Testis (tissue), 3 donors: ENCODE data around the gene KCNK7. TPM values are rescaled to one million over a fixed set of nuclear protein-coding genes. Genes with fewer than 3 reads are reported as not detected.

Experiments used
- DNase-seq: peaks from one replicate; pipeline ENCODE4 v3.0.0-alpha.2; 2019
- H3K27ac ChIP-seq, 2 donors: fragments of 200-600 bp; sonication (generic); one replicate each; pipeline ENCODE4 v1.5.1; 2019
- H3K27me3 ChIP-seq: fragments of 200-600 bp; sonication (generic); one replicate; pipeline ENCODE4 v1.5.1; 2019
- H3K36me3 ChIP-seq: fragments of 200-600 bp; sonication (generic); one replicate; pipeline ENCODE4 v1.5.1; 2017; ENCODE audit warnings: low read depth; ENCODE audit errors: missing control alignments
- H3K4me1 ChIP-seq: fragments of 200-600 bp; sonication (generic); one replicate; pipeline ENCODE4 v1.5.1; 2019
- H3K4me3 ChIP-seq, 2 donors: fragments of 200-600 bp; sonication (generic); one replicate each; pipeline ENCODE4 v1.5.1; 2017 to 2019
- H3K9me3 ChIP-seq: fragments of 200-600 bp; sonication (generic); one replicate; pipeline ENCODE4 v1.5.1; 2017
- CTCF ChIP-seq, 3 experiments: fragments of 450-650 bp in 2 of 3; fragments of 200-600 bp in 1 of 3; sonication (generic) in 1 of 3; IDR thresholded peaks; one replicate each; pipeline ENCODE4 v1.5.1; 2016 to 2019; ENCODE audit warnings: antibody characterized with exemption in 3 of 3, mild to moderate bottlenecking in 2 of 3, moderate library complexity in 1 of 3
- POLR2A ChIP-seq: fragments of 450-650 bp; IDR thresholded peaks from one replicate; pipeline ENCODE4 v1.6.1; 2017; ENCODE audit warnings: antibody characterized with exemption, mild to moderate bottlenecking, moderate library complexity
- WGBS, 2 donors: methylation state at CpG; one replicate each; pipeline ENCODE4 v1.1.5; 2018; 5-methylcytosine and 5-hydroxymethylcytosine counted together
- intact Hi-C: fragments of 100-400 bp; cut with DNase I; formaldehyde crosslinking; loops from one replicate; pipeline ENCODE4 v1.15.1; 2023; ENCODE audit warnings: low total_unique reads
- microRNA-seq, 2 donors: library from miRNA; unstranded; fragments of <30 nt; microRNA quantifications; one replicate each; pipeline ENCODE4, GENCODE V29; 2016; ENCODE audit warnings: borderline number of aligned reads in 2 of 2, borderline replicate concordance in 1 of 2
- polyA plus RNA-seq: library from polyadenylated mRNA; stranded (reverse); fragments of 350-450 nt; fragmentation: Illumina TruSeq; extraction: RNeasy Lipid Tissue Mini Kit (QIAGEN cat#74804); gene quantifications from one replicate; pipeline ENCODE4 v1.2.3, GENCODE V29; 2014; ENCODE audit warnings: low read depth, low replicate concordance; ENCODE audit not compliant: insufficient read depth
- small RNA-seq, 2 donors: library from RNA; depleted of rRNA; stranded (forward); fragments of <200 nt; gene quantifications; one replicate each; pipeline ENCODE3, GENCODE V24; 2016
- total RNA-seq, 2 donors: library from RNA; depleted of rRNA; stranded (reverse); fragments of >200 nt; gene quantifications; one replicate each; pipeline ENCODE4 v1.2.3, GENCODE V29; 2016

KCNK7 gene
- total and polyA plus RNA-seq, 3 donors from 2014 or later: 0.26 to 2.5 (median 0.99) TPM

DNA sequence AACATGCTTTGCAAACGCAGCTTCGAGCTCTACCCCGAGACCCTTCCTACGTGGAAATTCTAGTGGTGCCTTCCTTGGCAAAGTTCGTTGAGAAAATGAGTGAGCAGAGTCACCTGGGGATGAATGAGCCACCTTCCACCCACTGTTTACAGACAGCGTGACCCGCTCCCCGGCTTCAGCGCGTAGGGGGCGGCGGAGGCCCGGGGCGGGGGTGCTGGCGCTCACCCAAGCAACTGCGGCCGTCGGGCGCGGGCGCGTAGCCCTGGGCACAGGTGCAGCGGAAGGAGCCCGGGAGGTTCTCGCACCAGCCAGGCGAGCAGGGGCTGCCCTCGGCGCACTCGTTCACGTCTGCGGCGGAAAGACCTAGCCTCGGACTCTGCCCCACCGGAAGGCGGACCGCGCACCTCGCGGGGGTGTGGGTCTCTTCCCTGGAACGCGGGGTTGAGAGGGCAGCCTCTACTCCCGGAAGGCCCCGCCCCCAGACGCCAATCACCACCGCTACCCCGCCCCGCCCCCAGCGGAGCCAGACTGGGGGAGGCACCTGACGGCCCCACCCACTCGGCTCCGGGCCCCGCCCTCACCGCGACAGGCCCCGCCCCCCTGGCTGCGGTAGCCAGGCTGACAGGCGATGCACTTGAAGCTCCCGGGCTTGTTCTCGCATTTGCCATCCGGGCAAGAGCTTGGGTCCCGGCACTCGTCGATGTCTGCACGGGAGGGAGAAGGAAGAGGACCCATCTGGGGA lies 49.2 kb downstream of the KCNK7 start:
- Histone ChIP-seq H3K36me3 (no peaks in the 10 kb centered on the region), H3K4me3 (peak overlapping the region; percentile 13 to 48), H3K27me3 (no peaks in the 10 kb centered on the region), H3K9me3 (no peaks in the 10 kb centered on the region), H3K4me1 (peaks cover 2% of the 10 kb centered on the region), H3K27ac (no peak overlapping the region)
- TF ChIP-seq CTCF (IDR thresholded peaks at IDR 0.05) (no peak), POLR2A (no peak)
- 46 to 53% methylated on average over 15 to 63 of the region's 64 CpGs for WGBS, 2 donors
- intact Hi-C loops: no loop called here
- DNase-seq: peak; percentile 89

- Histone ChIP-seq H3K27me3 (no peaks in the 10 kb centered on the region), H3K36me3 (no peaks in the 10 kb centered on the region), H3K27ac (no peak overlapping the region), H3K9me3 (no peaks in the 10 kb centered on the region), H3K4me3 (peak overlapping the region in 1 of 2 donors; percentile 48), H3K4me1 (peaks cover 7% of the 10 kb centered on the region)
- WGBS, 2 donors: 55 to 68% methylated on average over 4 of the region's 4 CpGs
- TF ChIP-seq POLR2A (no peak), CTCF (IDR thresholded peaks at IDR 0.05) (no peak)
- intact Hi-C loops: no loop called here
- DNase-seq: no peak
These were observed 49.8 kb downstream of the KCNK7 start for GRCh38 chr11:65545853-65546216.

Small RNAs within 50 kb of the gene (microRNA-seq; reads per million reads assigned to microRNA genes)
- 0 reads per million in 2 donors for gene MIR4690

Small RNAs within 50 kb of the gene (small RNA-seq; reads per million reads assigned to genes)
- gene AP001362.1 (0 reads per million in 2 donors), gene MIR4690 (0 reads per million in 2 donors)

Other genes starting within 250 kb of the KCNK7 start
- 1 to 10 TPM; 5.3 to 7.6 TPM for gene TIGD3, start 241.0 kb downstream of the KCNK7 start, total RNA-seq
- gene TIGD3, start 241.0 kb downstream of the KCNK7 start, polyA plus RNA-seq: 7.1 TPM
- gene SLC25A45, start 213.2 kb downstream of the KCNK7 start, total RNA-seq: 10 to 100 TPM; 10.1 to 10.6 TPM
- 8.0 TPM for gene SLC25A45, start 213.2 kb downstream of the KCNK7 start, polyA plus RNA-seq
- gene FRMD8, start 209.2 kb downstream of the KCNK7 start, total RNA-seq: 100 to 1,000 TPM in 1 of 2 donors, 10 to 100 TPM in 1; 92.5 to 118 TPM
- 31.4 TPM for gene FRMD8, start 209.2 kb downstream of the KCNK7 start, polyA plus RNA-seq
- gene NEAT1, start 173.0 kb downstream of the KCNK7 start, total RNA-seq: 100 to 1,000 TPM; 230 to 243 TPM
- gene NEAT1, start 173.0 kb downstream of the KCNK7 start, polyA plus RNA-seq: 189 TPM
- 1,000 to 10,000 TPM; 8,109 to 9,314 TPM for gene MALAT1, start 96.8 kb downstream of the KCNK7 start, total RNA-seq
- 26.7 TPM for gene MALAT1, start 96.8 kb downstream of the KCNK7 start, polyA plus RNA-seq
- 100 to 1,000 TPM; 131 to 160 TPM for gene SCYL1, start 70.7 kb downstream of the KCNK7 start, total RNA-seq
- 127 TPM for gene SCYL1, start 70.7 kb downstream of the KCNK7 start, polyA plus RNA-seq
- gene LTBP3, start 37.4 kb downstream of the KCNK7 start, total RNA-seq: 100 to 1,000 TPM; 112 to 126 TPM
- 58.1 TPM for gene LTBP3, start 37.4 kb downstream of the KCNK7 start, polyA plus RNA-seq
- 10 to 100 TPM; 67.7 to 79.6 TPM for gene ZNRD2, start 25.3 kb downstream of the KCNK7 start, total RNA-seq
- gene ZNRD2, start 25.3 kb downstream of the KCNK7 start, polyA plus RNA-seq: 77.6 TPM
- 10 to 100 TPM; 59.9 to 63.2 TPM for gene FAM89B, start 23.3 kb downstream of the KCNK7 start, total RNA-seq
- 25.8 TPM for gene FAM89B, start 23.3 kb downstream of the KCNK7 start, polyA plus RNA-seq
- gene EHBP1L1, start 19.7 kb downstream of the KCNK7 start, total RNA-seq: 10 to 100 TPM; 51.0 to 66.8 TPM
- gene EHBP1L1, start 19.7 kb downstream of the KCNK7 start, polyA plus RNA-seq: 20.5 TPM
- 10 to 100 TPM; 68.4 to 75.7 TPM for gene MAP3K11, start 18.4 kb upstream of the KCNK7 start, total RNA-seq
- 40.7 TPM for gene MAP3K11, start 18.4 kb upstream of the KCNK7 start, polyA plus RNA-seq
- 10 to 100 TPM; 78.4 to 87.6 TPM for gene PCNX3, start 20.0 kb upstream of the KCNK7 start, total RNA-seq
- gene PCNX3, start 20.0 kb upstream of the KCNK7 start, polyA plus RNA-seq: 61.4 TPM
- gene SIPA1, start 42.3 kb upstream of the KCNK7 start, total RNA-seq: 10 to 100 TPM; 15.2 to 23.5 TPM
- gene SIPA1, start 42.3 kb upstream of the KCNK7 start, polyA plus RNA-seq: 29.0 TPM
- 10 to 100 TPM; 64.9 to 82.0 TPM for gene RELA, start 67.1 kb upstream of the KCNK7 start, total RNA-seq
- gene RELA, start 67.1 kb upstream of the KCNK7 start, polyA plus RNA-seq: 47.5 TPM
- 100 to 1,000 TPM; 101 to 121 TPM for gene KAT5, start 116.5 kb upstream of the KCNK7 start, total RNA-seq
- gene KAT5, start 116.5 kb upstream of the KCNK7 start, polyA plus RNA-seq: 154 TPM
- gene RNASEH2C, start 125.0 kb upstream of the KCNK7 start, total RNA-seq: 10 to 100 TPM; 70.9 to 71.1 TPM
- 29.1 TPM for gene RNASEH2C, start 125.0 kb upstream of the KCNK7 start, polyA plus RNA-seq
- gene AP5B1, start 185.2 kb upstream of the KCNK7 start, total RNA-seq: 10 to 100 TPM; 13.5 to 14.8 TPM
- gene AP5B1, start 185.2 kb upstream of the KCNK7 start, polyA plus RNA-seq: 4.5 TPM
- gene OVOL1, start 191.3 kb upstream of the KCNK7 start, total RNA-seq: 10 to 100 TPM; 27.6 to 33.9 TPM
- gene OVOL1, start 191.3 kb upstream of the KCNK7 start, polyA plus RNA-seq: 72.4 TPM
- gene SNX32, start 238.2 kb upstream of the KCNK7 start, total RNA-seq: 1 to 10 TPM; 3.2 to 4.0 TPM
- gene SNX32, start 238.2 kb upstream of the KCNK7 start, polyA plus RNA-seq: 4.9 TPM